Mammary epithelial cell (primary cell): ENCODE data around the gene ZNF611.

ENCODE experiments used
- CTCF ChIP-seq, 2 donors: IDR thresholded peaks in 1 of 2; conservative IDR thresholded peaks in 1 of 2; 2 replicates each; pipeline ENCODE4 v1.5.1; 2011 to 2012; ENCODE audit warnings: inconsistent platforms in 2 of 2, low read length in 2 of 2, mild to moderate bottlenecking in 2 of 2, control low read depth in 1 of 2, low read depth in 1 of 2; ENCODE audit not compliant: insufficient read depth in 1 of 2; ENCODE audit errors: extremely low read depth in 1 of 2
- EZH2 ChIP-seq: IDR thresholded peaks from 2 replicates; pipeline ENCODE4 v1.6.1; 2012; ENCODE audit warnings: low read length, inconsistent platforms, borderline replicate concordance

- no peak for TF ChIP-seq CTCF (conservative IDR thresholded peaks at IDR 0.05 in 1 of 2, IDR thresholded peaks at IDR 0.05 in 1 of 2; ENCODE audit: extremely low read depth in 1 of 2, insufficient read depth in 1 of 2, low read depth in 1 of 2, low read length in 2 of 2)
- TF ChIP-seq EZH2: no peak
Observed at GRCh38 chr19:52669586-52669985, 65.3 kb downstream of the ZNF611 start.
